HG03442 (cell line): Measurements from ENCODE around the gene IQCH.

Experiments used
- ATAC-seq: cut with Tn5 transposase; IDR thresholded peaks from one replicate; pipeline ENCODE4 v1.9.1; 2021; ENCODE audit warnings: mild to moderate bottlenecking, moderate library complexity; ENCODE audit not compliant: unreplicated experiment

IQCH gene

GRCh38 chr15:67296684-67297083 is 42.1 kb downstream of the IQCH start:
- no peak for ATAC-seq

GRCh38 chr15:67300266-67301025 is 45.9 kb downstream of the IQCH start:
- ATAC-seq: no peak

GRCh38 chr15:67303490-67304363 is 49.1 kb downstream of the IQCH start:
- ATAC-seq: no peak

GRCh38 chr15:67304778-67305177 is 50.2 kb downstream of the IQCH start:
- ATAC-seq: no peak

GRCh38 chr15:67305506-67305905 is 50.9 kb downstream of the IQCH start:
- ATAC-seq: no peak

GRCh38 chr15:67307156-67307555 is 52.6 kb downstream of the IQCH start:
- ATAC-seq: no peak

GRCh38 chr15:67307889-67308597 is 53.5 kb downstream of the IQCH start:
- no peak for ATAC-seq

GRCh38 chr15:67311731-67312130 is 57.1 kb downstream of the IQCH start:
- ATAC-seq: no peak

GRCh38 chr15:67319961-67320360 is 65.4 kb downstream of the IQCH start:
- ATAC-seq: no peak

- ATAC-seq: no peak
Observed at GRCh38 chr15:67321352-67321751, 66.8 kb downstream of the IQCH start.

GRCh38 chr15:67322481-67322880 is 67.9 kb downstream of the IQCH start:
- ATAC-seq: no peak

- ATAC-seq: no peak
Observed at GRCh38 chr15:67327312-67327711, 72.7 kb downstream of the IQCH start.

GRCh38 chr15:67327737-67328136 is 73.2 kb downstream of the IQCH start:
- no peak for ATAC-seq

GRCh38 chr15:67329984-67330733 is 75.6 kb downstream of the IQCH start:
- no peak for ATAC-seq

GRCh38 chr15:67331676-67332075 is 77.1 kb downstream of the IQCH start:
- ATAC-seq: no peak

GRCh38 chr15:67335026-67335425 is 80.4 kb downstream of the IQCH start:
- no peak for ATAC-seq

GRCh38 chr15:67335534-67336222 is 81.1 kb downstream of the IQCH start:
- no peak for ATAC-seq

- no peak for ATAC-seq
Observed at GRCh38 chr15:67340630-67341029, 86.0 kb downstream of the IQCH start.

GRCh38 chr15:67341539-67341938 is 87.0 kb downstream of the IQCH start:
- no peak for ATAC-seq

- ATAC-seq: no peak
Observed at GRCh38 chr15:67343206-67343605, 88.6 kb downstream of the IQCH start.
